Measurements from ENCODE around the gene FHIT.

The FHIT gene

DNA sequence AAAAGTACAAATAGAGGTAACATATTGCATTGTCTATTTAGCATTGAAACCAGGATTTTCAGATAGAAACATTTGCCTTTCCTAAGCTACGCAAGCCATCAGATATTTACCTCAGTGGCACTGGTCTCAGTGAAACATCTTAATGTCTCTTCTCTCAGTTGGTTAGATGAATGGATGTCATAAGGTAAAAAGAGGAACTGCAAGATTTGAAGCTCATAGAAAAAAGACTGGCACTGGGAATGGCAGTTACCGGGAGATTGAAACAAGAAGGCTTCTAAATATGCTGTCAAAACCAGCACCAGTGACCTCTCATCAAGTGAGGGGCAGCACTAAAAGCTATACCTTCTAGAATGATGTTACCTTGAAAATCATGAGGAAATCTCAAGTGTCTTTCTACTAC lies 486.4 kb downstream of the FHIT start:
- Histone ChIP-seq H3K27ac (ENCODE audit: low read depth, low read length) (no peak overlapping the region), H2AFZ (ENCODE audit: low read length, unreplicated experiment) (no peak overlapping the region), H3K27me3 (ENCODE audit: insufficient read depth, low read length) (no peaks in the 10 kb centered on the region), H3K4me3 (ENCODE audit: low read depth, low read length) (no peak overlapping the region), H3K36me3 (ENCODE audit: insufficient read depth, low read length) (no peaks in the 10 kb centered on the region), H3K79me2 (ENCODE audit: control insufficient read depth, insufficient read depth, low read length, unreplicated experiment) (no peaks in the 10 kb centered on the region), H3K4me1 (ENCODE audit: control insufficient read depth, insufficient read depth, low read length, unreplicated experiment) (no peaks in the 10 kb centered on the region)

DNA sequence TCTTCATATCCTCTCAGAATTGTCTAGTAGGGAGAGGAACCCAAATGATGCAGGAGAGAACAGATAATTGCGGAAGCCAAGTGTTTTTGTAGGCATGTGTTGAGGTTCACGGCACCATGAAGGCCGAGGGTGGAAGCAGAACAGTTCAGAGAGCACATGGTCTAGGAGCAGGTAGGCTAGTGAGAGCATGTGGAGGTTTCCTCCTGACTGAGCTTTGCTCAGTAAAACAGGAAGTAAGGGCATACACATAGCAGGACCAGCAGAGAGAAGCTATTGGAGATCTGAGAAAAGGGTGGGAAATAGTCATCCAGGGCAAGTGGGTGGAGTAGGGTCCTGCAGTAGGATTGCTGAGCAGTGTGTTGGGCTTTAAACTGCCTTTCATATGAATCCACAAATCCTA lies 491.1 kb downstream of the FHIT start:
- Histone ChIP-seq H3K4me1 (ENCODE audit: control insufficient read depth, insufficient read depth, low read length, unreplicated experiment) (no peaks in the 10 kb centered on the region), H3K27me3 (ENCODE audit: insufficient read depth, low read length) (no peaks in the 10 kb centered on the region), H3K36me3 (ENCODE audit: insufficient read depth, low read length) (no peaks in the 10 kb centered on the region), H3K79me2 (ENCODE audit: control insufficient read depth, insufficient read depth, low read length, unreplicated experiment) (no peaks in the 10 kb centered on the region), H2AFZ (ENCODE audit: low read length, unreplicated experiment) (no peak overlapping the region), H3K4me3 (ENCODE audit: low read depth, low read length) (no peak overlapping the region), H3K27ac (ENCODE audit: low read depth, low read length) (no peak overlapping the region)

DNA sequence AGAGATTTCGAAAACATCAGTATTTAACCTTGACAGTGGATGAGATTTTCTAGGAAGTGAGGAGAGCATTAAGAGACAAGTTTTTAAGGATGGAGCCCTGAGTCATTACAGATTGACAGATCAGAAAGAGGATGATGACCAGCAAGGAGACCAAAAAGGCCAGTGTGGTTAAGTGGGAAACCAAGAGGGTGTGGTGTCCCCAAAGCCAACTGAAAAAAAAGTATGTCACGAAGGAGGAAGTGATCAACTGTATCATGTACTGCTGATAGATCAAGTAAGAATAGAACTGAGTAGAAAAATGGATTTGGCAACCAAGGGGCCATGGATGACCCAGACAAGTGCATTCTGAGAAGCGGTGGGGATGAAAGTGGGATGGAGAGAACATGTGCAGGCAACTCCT lies 491.8 kb downstream of the FHIT start:
- H3K27ac ChIP-seq (ENCODE audit: low read depth, low read length), result no peak overlapping the region
- H3K36me3 ChIP-seq (ENCODE audit: insufficient read depth, low read length), result no peaks in the 10 kb centered on the region
- no peaks in the 10 kb centered on the region for H3K79me2 ChIP-seq (ENCODE audit: control insufficient read depth, insufficient read depth, low read length, unreplicated experiment)
- no peaks in the 10 kb centered on the region for H3K4me1 ChIP-seq (ENCODE audit: control insufficient read depth, insufficient read depth, low read length, unreplicated experiment)
- H3K27me3 ChIP-seq (ENCODE audit: insufficient read depth, low read length), result no peaks in the 10 kb centered on the region
- no peak overlapping the region for H3K4me3 ChIP-seq (ENCODE audit: low read depth, low read length)
- H2AFZ ChIP-seq (ENCODE audit: low read length, unreplicated experiment), result no peak overlapping the region

DNA sequence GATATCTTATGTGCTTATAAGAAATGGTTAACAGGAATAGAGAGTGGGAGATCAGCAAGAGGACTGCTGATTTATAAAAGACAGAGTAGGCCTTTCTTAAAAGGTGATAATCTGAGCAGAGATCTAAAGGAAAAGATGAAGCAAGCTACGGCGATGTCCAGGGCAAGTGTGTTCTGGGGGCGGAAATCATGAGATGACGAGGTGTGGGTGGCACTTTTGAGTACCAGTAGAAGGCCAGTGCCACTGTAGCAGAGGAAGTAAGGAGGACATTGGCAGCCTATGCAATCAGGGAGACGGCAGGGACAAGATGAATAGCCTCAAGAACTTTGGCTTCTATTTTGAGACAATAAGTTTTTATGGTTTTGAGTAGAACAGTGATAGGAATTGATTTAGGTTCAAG lies 492.4 kb downstream of the FHIT start:
- Histone ChIP-seq H3K27ac (ENCODE audit: low read depth, low read length) (no peak overlapping the region), H3K79me2 (ENCODE audit: control insufficient read depth, insufficient read depth, low read length, unreplicated experiment) (no peaks in the 10 kb centered on the region), H3K27me3 (ENCODE audit: insufficient read depth, low read length) (no peaks in the 10 kb centered on the region), H3K4me1 (ENCODE audit: control insufficient read depth, insufficient read depth, low read length, unreplicated experiment) (no peaks in the 10 kb centered on the region), H3K36me3 (ENCODE audit: insufficient read depth, low read length) (no peaks in the 10 kb centered on the region), H3K4me3 (ENCODE audit: low read depth, low read length) (no peak overlapping the region), H2AFZ (ENCODE audit: low read length, unreplicated experiment) (no peak overlapping the region)

DNA sequence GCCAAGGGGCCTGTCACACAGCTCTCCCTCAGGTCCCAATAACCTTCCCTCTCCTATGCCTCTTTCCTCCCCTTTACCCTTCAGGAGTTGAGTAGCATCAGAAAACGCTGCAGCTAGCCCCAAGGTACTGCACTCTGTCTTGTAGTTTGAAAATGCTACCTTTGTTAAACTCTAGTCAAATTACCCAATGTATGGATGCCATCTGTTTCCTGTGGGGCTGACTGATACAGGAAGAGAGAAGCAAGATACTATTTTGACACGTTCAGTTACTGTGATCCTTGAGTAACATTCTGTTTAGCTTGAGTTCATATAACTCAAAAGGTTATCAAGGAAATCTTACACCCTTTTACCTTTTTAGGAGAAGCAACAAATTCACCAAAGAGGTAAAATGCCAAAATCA lies 493.1 kb downstream of the FHIT start:
- no peak overlapping the region for H3K27ac ChIP-seq (ENCODE audit: low read depth, low read length)
- H3K4me3 ChIP-seq (ENCODE audit: low read depth, low read length), result no peak overlapping the region
- H3K79me2 ChIP-seq (ENCODE audit: control insufficient read depth, insufficient read depth, low read length, unreplicated experiment), result no peaks in the 10 kb centered on the region
- no peaks in the 10 kb centered on the region for H3K4me1 ChIP-seq (ENCODE audit: control insufficient read depth, insufficient read depth, low read length, unreplicated experiment)
- no peak overlapping the region for H2AFZ ChIP-seq (ENCODE audit: low read length, unreplicated experiment)
- H3K27me3 ChIP-seq (ENCODE audit: insufficient read depth, low read length), result no peaks in the 10 kb centered on the region
- H3K36me3 ChIP-seq (ENCODE audit: insufficient read depth, low read length), result no peaks in the 10 kb centered on the region

DNA sequence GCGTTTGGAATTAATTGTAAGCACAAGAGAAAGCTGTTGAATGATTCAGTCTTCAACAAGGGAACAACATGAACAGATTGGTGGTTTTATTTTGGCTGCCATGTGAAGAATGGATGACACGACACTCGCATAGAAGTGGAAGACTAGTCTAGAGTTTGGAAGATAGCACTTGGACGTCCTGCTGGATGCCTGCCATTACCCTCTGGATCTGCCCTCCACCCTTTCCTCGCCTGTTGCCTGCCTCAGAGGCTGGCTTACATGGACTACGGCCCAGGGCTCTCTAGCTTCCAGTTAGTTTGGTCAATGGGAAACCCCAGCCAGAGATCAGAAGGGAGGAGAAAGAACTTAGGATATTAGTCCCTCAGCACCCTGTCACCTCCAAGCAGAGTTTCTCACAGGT lies 493.5 kb downstream of the FHIT start:
- H3K79me2 ChIP-seq (ENCODE audit: control insufficient read depth, insufficient read depth, low read length, unreplicated experiment), result no peaks in the 10 kb centered on the region
- H3K4me1 ChIP-seq (ENCODE audit: control insufficient read depth, insufficient read depth, low read length, unreplicated experiment), result no peaks in the 10 kb centered on the region
- no peak overlapping the region for H3K27ac ChIP-seq (ENCODE audit: low read depth, low read length)
- no peaks in the 10 kb centered on the region for H3K36me3 ChIP-seq (ENCODE audit: insufficient read depth, low read length)
- H2AFZ ChIP-seq (ENCODE audit: low read length, unreplicated experiment), result no peak overlapping the region
- H3K4me3 ChIP-seq (ENCODE audit: low read depth, low read length), result no peak overlapping the region
- no peaks in the 10 kb centered on the region for H3K27me3 ChIP-seq (ENCODE audit: insufficient read depth, low read length)

DNA sequence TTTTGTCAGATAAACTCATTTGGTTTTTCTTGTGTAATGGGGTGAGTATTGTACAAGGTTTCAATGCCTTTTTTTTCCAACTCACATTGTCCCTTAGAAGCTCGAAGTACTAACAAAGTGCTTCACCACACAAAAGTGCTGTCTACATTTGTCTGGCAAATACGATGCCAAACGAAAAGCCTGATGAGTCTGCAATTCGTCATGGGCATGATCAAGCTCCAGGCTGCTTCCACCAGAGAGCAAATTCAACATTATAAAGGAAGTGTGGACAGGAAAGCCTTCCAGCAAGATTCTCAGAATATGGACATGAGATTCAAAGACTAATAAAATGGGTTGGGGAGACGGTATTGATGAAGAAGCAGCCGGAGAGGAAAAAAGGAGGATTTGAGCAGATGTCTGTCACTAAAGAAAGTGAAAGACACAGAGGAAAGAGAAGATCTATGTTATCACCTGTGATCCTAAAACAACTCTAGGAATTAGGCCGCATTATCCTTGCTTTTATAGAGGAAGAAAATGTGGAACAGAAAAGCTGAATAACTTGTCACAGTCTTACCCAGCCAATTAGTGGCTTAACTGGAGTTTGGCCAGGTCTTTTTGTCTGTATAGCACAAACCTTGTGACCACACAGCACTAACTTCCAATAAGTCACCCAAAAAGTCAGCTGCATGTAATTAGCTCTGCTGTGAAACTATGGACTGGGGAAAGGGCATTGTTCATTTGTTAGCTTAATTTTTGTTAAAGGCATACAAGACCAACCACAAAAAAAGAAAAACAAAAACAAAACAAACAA lies 494.8 kb downstream of the FHIT start:
- H3K27me3 ChIP-seq (ENCODE audit: insufficient read depth, low read length), result no peaks in the 10 kb centered on the region
- no peak overlapping the region for H3K27ac ChIP-seq (ENCODE audit: low read depth, low read length)
- H3K36me3 ChIP-seq (ENCODE audit: insufficient read depth, low read length), result no peaks in the 10 kb centered on the region
- H3K4me1 ChIP-seq (ENCODE audit: control insufficient read depth, insufficient read depth, low read length, unreplicated experiment), result no peaks in the 10 kb centered on the region
- H3K4me3 ChIP-seq (ENCODE audit: low read depth, low read length), result no peak overlapping the region
- H3K79me2 ChIP-seq (ENCODE audit: control insufficient read depth, insufficient read depth, low read length, unreplicated experiment), result no peaks in the 10 kb centered on the region
- no peak overlapping the region for H2AFZ ChIP-seq (ENCODE audit: low read length, unreplicated experiment)

DNA sequence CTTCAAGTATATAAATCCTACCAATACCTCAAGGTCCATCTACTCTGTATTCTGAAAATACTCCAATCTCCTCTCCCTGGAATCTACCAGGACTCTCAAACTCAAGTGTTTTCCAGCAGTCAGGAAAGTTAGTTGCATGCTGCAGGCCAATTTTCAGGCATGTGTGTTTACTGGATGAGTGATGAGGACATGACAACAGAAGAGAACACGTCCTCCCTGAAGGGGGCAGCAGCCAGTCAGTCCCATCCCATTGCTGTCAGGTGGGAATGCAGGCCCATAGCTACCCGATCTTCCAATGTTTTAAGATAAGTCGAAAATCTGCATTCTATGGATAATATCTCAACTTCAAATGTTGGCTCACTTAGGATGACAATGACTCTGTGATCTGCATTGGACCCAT lies 496.2 kb downstream of the FHIT start:
- Histone ChIP-seq H3K36me3 (ENCODE audit: insufficient read depth, low read length) (no peaks in the 10 kb centered on the region), H3K4me3 (ENCODE audit: low read depth, low read length) (no peak overlapping the region), H3K79me2 (ENCODE audit: control insufficient read depth, insufficient read depth, low read length, unreplicated experiment) (no peaks in the 10 kb centered on the region), H2AFZ (ENCODE audit: low read length, unreplicated experiment) (no peak overlapping the region), H3K4me1 (ENCODE audit: control insufficient read depth, insufficient read depth, low read length, unreplicated experiment) (no peaks in the 10 kb centered on the region), H3K27ac (ENCODE audit: low read depth, low read length) (no peak overlapping the region), H3K27me3 (ENCODE audit: insufficient read depth, low read length) (no peaks in the 10 kb centered on the region)

DNA sequence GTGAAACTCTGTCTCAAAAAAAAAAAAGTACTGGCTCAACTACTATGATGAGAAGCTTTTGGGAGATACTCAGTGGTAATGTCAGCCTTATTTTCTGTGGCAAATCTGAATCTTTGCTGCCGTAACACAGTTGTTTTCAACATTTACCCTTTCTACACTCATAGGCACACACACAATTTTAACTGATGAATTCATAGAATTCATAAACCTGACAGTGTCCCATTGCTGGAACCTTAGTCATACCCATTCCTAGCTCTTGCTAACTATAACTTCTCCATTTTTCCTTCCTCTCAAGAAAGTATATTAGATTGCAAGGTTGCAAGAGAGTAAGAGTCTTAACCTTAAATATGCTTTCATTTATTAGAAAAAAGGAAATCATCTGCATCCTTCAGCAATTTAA lies 496.6 kb downstream of the FHIT start:
- H3K36me3 ChIP-seq (ENCODE audit: insufficient read depth, low read length), result no peaks in the 10 kb centered on the region

DNA sequence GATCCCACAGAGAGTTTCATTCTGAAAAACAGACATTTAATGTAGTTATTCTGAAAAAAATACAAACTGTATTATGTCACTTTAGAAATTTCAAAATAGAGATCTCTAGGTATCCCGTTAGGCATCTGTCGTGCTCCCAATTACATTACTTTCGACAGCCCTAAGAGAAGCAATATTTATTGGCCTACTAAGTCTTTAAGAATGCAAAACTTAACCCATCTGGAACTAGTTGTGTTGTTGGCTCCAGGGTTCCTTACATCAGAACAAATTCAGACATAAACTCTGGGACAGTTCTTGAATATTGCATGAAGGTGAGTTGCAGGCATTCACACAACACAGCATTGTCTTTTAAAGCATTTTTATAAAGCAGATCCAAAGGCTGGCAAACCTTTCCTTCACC lies 498.4 kb downstream of the FHIT start:
- no peak overlapping the region for H3K27ac ChIP-seq (ENCODE audit: low read depth, low read length)
- H2AFZ ChIP-seq (ENCODE audit: low read length, unreplicated experiment), result no peak overlapping the region
- no peaks in the 10 kb centered on the region for H3K79me2 ChIP-seq (ENCODE audit: control insufficient read depth, insufficient read depth, low read length, unreplicated experiment)
- H3K36me3 ChIP-seq (ENCODE audit: insufficient read depth, low read length), result no peaks in the 10 kb centered on the region
- no peaks in the 10 kb centered on the region for H3K4me1 ChIP-seq (ENCODE audit: control insufficient read depth, insufficient read depth, low read length, unreplicated experiment)
- no peak overlapping the region for H3K4me3 ChIP-seq (ENCODE audit: low read depth, low read length)
- H3K27me3 ChIP-seq (ENCODE audit: insufficient read depth, low read length), result no peaks in the 10 kb centered on the region

More for the DNA sequence above, 496.6 kb downstream of the FHIT start:
- H2AFZ ChIP-seq (ENCODE audit: low read length, unreplicated experiment), result no peak overlapping the region
- no peak overlapping the region for H3K27ac ChIP-seq (ENCODE audit: low read depth, low read length)
- H3K4me3 ChIP-seq (ENCODE audit: low read depth, low read length), result no peak overlapping the region
- no peaks in the 10 kb centered on the region for H3K27me3 ChIP-seq (ENCODE audit: insufficient read depth, low read length)
- H3K4me1 ChIP-seq (ENCODE audit: control insufficient read depth, insufficient read depth, low read length, unreplicated experiment), result no peaks in the 10 kb centered on the region
- no peaks in the 10 kb centered on the region for H3K79me2 ChIP-seq (ENCODE audit: control insufficient read depth, insufficient read depth, low read length, unreplicated experiment)

DNA sequence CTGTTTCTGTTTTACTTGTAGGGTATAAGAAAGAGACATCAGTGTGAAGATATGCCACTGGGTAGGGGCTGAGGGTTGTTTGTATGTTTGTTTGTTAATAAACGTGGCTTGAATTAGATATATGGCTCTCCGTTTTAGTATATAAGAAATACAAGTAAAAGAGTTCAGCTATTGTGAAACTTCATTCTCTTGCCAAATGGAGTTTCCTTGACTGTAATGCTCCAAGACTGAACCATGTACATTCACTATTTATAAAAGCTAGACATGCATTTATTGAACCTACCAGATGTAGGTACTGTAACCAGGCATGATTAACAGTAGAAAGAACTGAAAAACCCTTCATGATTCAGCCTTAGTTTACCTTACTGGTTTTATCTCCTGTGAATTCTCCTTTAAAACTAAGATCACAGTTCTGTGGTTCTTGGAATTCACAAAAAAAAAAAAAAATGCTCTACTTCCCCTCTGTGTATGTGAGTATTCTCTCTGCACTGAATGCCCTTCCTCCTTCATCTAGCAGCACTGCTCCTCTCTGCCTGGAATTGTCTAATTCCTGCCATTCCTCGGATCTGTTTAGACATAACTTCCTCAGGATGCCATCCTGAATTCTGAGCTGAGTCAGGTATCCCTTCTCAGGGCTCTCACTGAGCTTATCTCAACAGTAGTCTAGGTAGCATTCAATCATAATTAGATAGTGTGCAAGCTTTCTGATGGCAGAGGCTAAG lies 504.4 kb downstream of the FHIT start:
- H3K27ac ChIP-seq (ENCODE audit: low read depth, low read length), result no peak overlapping the region
- no peak overlapping the region for H3K4me3 ChIP-seq (ENCODE audit: low read depth, low read length)
- peaks cover 12% of the 10 kb centered on the region for H3K4me1 ChIP-seq (ENCODE audit: control insufficient read depth, insufficient read depth, low read length, unreplicated experiment)
- H2AFZ ChIP-seq (ENCODE audit: low read length, unreplicated experiment), result no peak overlapping the region
- H3K79me2 ChIP-seq (ENCODE audit: control insufficient read depth, insufficient read depth, low read length, unreplicated experiment), result no peaks in the 10 kb centered on the region
- H3K27me3 ChIP-seq (ENCODE audit: insufficient read depth, low read length), result no peaks in the 10 kb centered on the region
- no peaks in the 10 kb centered on the region for H3K36me3 ChIP-seq (ENCODE audit: insufficient read depth, low read length)

Data from ACC112 (cell line).